GM19455 (cell line): Measurements from ENCODE around the gene SFTPD.

Source experiments
- ATAC-seq: cut with Tn5 transposase; IDR thresholded peaks from one replicate; pipeline ENCODE4 v1.9.1; 2021; ENCODE audit not compliant: unreplicated experiment

SFTPD gene

GRCh38 chr10:79946271-79947082 lies 2.4 kb downstream of the SFTPD start:
- no peak for ATAC-seq

- no peak for ATAC-seq
Observed at GRCh38 chr10:79944428-79945395, 4.2 kb downstream of the SFTPD start.

GRCh38 chr10:79943871-79944270 lies 5.0 kb downstream of the SFTPD start:
- ATAC-seq = no peak

- no peak for ATAC-seq
Observed at GRCh38 chr10:79942261-79943185, 6.4 kb downstream of the SFTPD start.

GRCh38 chr10:79941585-79942210 lies 7.2 kb downstream of the SFTPD start:
- no peak for ATAC-seq

- ATAC-seq = no peak
Observed at GRCh38 chr10:79941146-79941545, 7.8 kb downstream of the SFTPD start.

GRCh38 chr10:79940431-79940830 lies 8.5 kb downstream of the SFTPD start:
- no peak for ATAC-seq

GRCh38 chr10:79939969-79940368 lies 8.9 kb downstream of the SFTPD start:
- no peak for ATAC-seq

- peak; percentile 51 for ATAC-seq
Observed at GRCh38 chr10:79938728-79939406, 10.0 kb downstream of the SFTPD start.

GRCh38 chr10:79937701-79938151 lies 11.2 kb downstream of the SFTPD start:
- no peak for ATAC-seq

- ATAC-seq = no peak
Observed at GRCh38 chr10:79936625-79937615, 12.0 kb downstream of the SFTPD start.

- ATAC-seq = no peak
Observed at GRCh38 chr10:79933961-79934360, 14.9 kb downstream of the SFTPD start.

- ATAC-seq = no peak
Observed at GRCh38 chr10:79932841-79933379, 16.0 kb downstream of the SFTPD start.

- no peak for ATAC-seq
Observed at GRCh38 chr10:79932307-79932706, 16.6 kb downstream of the SFTPD start.

GRCh38 chr10:79930751-79931150 lies 18.2 kb downstream of the SFTPD start:
- no peak for ATAC-seq

- ATAC-seq = no peak
Observed at GRCh38 chr10:79930267-79930666, 18.6 kb downstream of the SFTPD start.

GRCh38 chr10:79929409-79929904 lies 19.4 kb downstream of the SFTPD start:
- ATAC-seq = no peak

- ATAC-seq = no peak
Observed at GRCh38 chr10:79928028-79928583, 20.8 kb downstream of the SFTPD start.
